CD14-positive monocyte (primary cell): Measurements from ENCODE around the gene XIRP2. TPM values are rescaled to one million over a fixed set of nuclear protein-coding genes. Genes with fewer than 3 reads are reported as not detected.

Experiments
- DNase-seq, 3 donors: peaks; one replicate each; pipeline ENCODE4 v3.0.0-alpha.2; 2011 to 2022
- H2AFZ ChIP-seq: 2 replicates; pipeline ENCODE4 v1.6.0; 2012; ENCODE audit warnings: mild to moderate bottlenecking, low read depth, low read length, inconsistent platforms; ENCODE audit not compliant: insufficient read depth, poor library complexity, severe bottlenecking
- H3K27ac ChIP-seq, 2 donors: 1 replicate in 1 of 2; 2 replicates in 1 of 2; pipeline ENCODE4 v1.5.1; 2012 to 2013; ENCODE audit warnings: low read length in 2 of 2, control low read depth in 1 of 2, inconsistent platforms in 1 of 2, low read depth in 1 of 2, mild to moderate bottlenecking in 1 of 2
- H3K27me3 ChIP-seq, 2 donors: one replicate each; pipeline versions ENCODE4 v1.6.0 to v1.6.1; 2011 to 2013; ENCODE audit warnings: low read length in 2 of 2; ENCODE audit not compliant: control insufficient read depth in 2 of 2, insufficient read depth in 2 of 2
- H3K36me3 ChIP-seq, 2 donors: replicated peaks in 1 of 2; 1 replicate in 1 of 2; 2 replicates in 1 of 2; pipeline versions ENCODE4 v1.5.1 to v1.6.1; 2012 to 2013; ENCODE audit warnings: low read length in 2 of 2, control low read depth in 1 of 2, inconsistent platforms in 1 of 2, mild to moderate bottlenecking in 1 of 2; ENCODE audit not compliant: insufficient read depth in 2 of 2, control insufficient read depth in 1 of 2
- H3K4me1 ChIP-seq, 2 donors: 1 replicate in 1 of 2; 2 replicates in 1 of 2; pipeline versions ENCODE4 v1.5.1 to v1.6.1; 2012 to 2013; ENCODE audit warnings: low read length in 2 of 2, control low read depth in 1 of 2, inconsistent platforms in 1 of 2, mild to moderate bottlenecking in 1 of 2, moderate library complexity in 1 of 2; ENCODE audit not compliant: insufficient read depth in 2 of 2, control insufficient read depth in 1 of 2
- H3K4me2 ChIP-seq: replicated peaks from 2 replicates; pipeline ENCODE3; 2012; ENCODE audit warnings: low read length, moderate library complexity, mild to moderate bottlenecking; ENCODE audit not compliant: poor library complexity, severe bottlenecking; ENCODE audit errors: extremely low read depth
- H3K4me3 ChIP-seq, 3 experiments: fragments of 200-600 bp in 1 of 3; sonication (generic) in 1 of 3; replicated peaks in 1 of 3; 1 replicate in 2 of 3; 2 replicates in 1 of 3; pipeline ENCODE4 v1.5.1; 2011 to 2013; ENCODE audit warnings: low read length in 3 of 3, mild to moderate bottlenecking in 3 of 3, control low read depth in 2 of 3, low read depth in 2 of 3, inconsistent platforms in 1 of 3, moderate library complexity in 1 of 3
- H3K79me2 ChIP-seq: 2 replicates; pipeline ENCODE4 v1.6.0; 2012; ENCODE audit warnings: mild to moderate bottlenecking, control low read depth, inconsistent platforms, low read length, moderate library complexity; ENCODE audit not compliant: insufficient read depth
- H3K9ac ChIP-seq: 2 replicates; pipeline ENCODE4 v1.6.0; 2017; ENCODE audit warnings: low read length, mild to moderate bottlenecking; ENCODE audit not compliant: insufficient read depth, poor library complexity, severe bottlenecking
- H3K9me3 ChIP-seq, 2 donors: replicated peaks in 1 of 2; 1 replicate in 1 of 2; 2 replicates in 1 of 2; pipeline versions ENCODE4 v1.5.1 to v1.6.1; 2012 to 2013; ENCODE audit warnings: low read length in 2 of 2, control low read depth in 1 of 2; ENCODE audit not compliant: control insufficient read depth in 1 of 2, insufficient read depth in 1 of 2
- H4K20me1 ChIP-seq: 2 replicates; pipeline ENCODE4 v1.6.0; 2012; ENCODE audit warnings: mild to moderate bottlenecking, low read length, control low read depth, moderate library complexity; ENCODE audit not compliant: insufficient read depth
- H3K27ac Mint-ChIP-seq, 7 donors: one replicate each; pipeline ENCODE4 v1.8.0; 2020; ENCODE audit warnings: mild to moderate bottlenecking in 7 of 7, mixed read lengths in 7 of 7, moderate library complexity in 6 of 7, inconsistent platforms in 2 of 7
- H3K27me3 Mint-ChIP-seq, 3 donors: one replicate each; pipeline ENCODE4 v1.8.0; 2021 to 2022; ENCODE audit warnings: low read depth in 3 of 3, mild to moderate bottlenecking in 3 of 3, mixed read lengths in 3 of 3, moderate library complexity in 3 of 3, inconsistent platforms in 1 of 3
- H3K36me3 Mint-ChIP-seq, 2 donors: one replicate each; pipeline ENCODE4 v1.8.0; 2020; ENCODE audit warnings: mixed read lengths in 2 of 2, inconsistent platforms in 1 of 2, mild to moderate bottlenecking in 1 of 2
- H3K4me1 Mint-ChIP-seq: one replicate; pipeline ENCODE4 v1.8.0; 2020; ENCODE audit warnings: mild to moderate bottlenecking, mixed read lengths
- H3K4me3 Mint-ChIP-seq, 2 donors: one replicate each; pipeline ENCODE4 v1.8.0; 2020; ENCODE audit warnings: mild to moderate bottlenecking in 2 of 2, mixed read lengths in 2 of 2, moderate library complexity in 1 of 2
- H3K9me3 Mint-ChIP-seq, 7 donors: one replicate each; pipeline ENCODE4 v1.8.0; 2020 to 2022; ENCODE audit warnings: mixed read lengths in 7 of 7, mild to moderate bottlenecking in 6 of 7, moderate library complexity in 6 of 7, inconsistent platforms in 2 of 7
- WGBS: methylation state at CpG from one replicate; pipeline ENCODE4 v1.1.5; 2013; ENCODE audit warnings: missing lambda C conversion rate; ENCODE audit not compliant: insufficient coverage; 5-methylcytosine and 5-hydroxymethylcytosine counted together
- intact Hi-C, 2 donors: fragments of 100-400 bp; cut with micrococcal nuclease; formaldehyde crosslinking; loops; one replicate each; pipeline versions ENCODE4 v1.15.0 to v1.15.1; 2023
- polyA plus RNA-seq, 3 donors: library from polyadenylated mRNA; depleted of rRNA in 1 of 3; unstranded in 2 of 3; stranded (reverse) in 1 of 3; fragments of 300-500 nt in 2 of 3; fragments of >200 nt in 1 of 3; fragmentation: Illumina TruSeq in 2 of 3; gene quantifications; 1 replicate in 2 of 3; 2 replicates in 1 of 3; pipeline ENCODE4 v1.2.3, GENCODE V29; 2012 to 2021
- TF ChIP-seq, protein P1 (sequence below): fragments of 200-600 bp; IDR thresholded peaks from one replicate; pipeline ENCODE4 v1.8.0; 2022; ENCODE audit warnings: antibody characterized with exemption, mild to moderate bottlenecking

The XIRP2 gene
- polyA plus RNA-seq, 3 donors, result not detected

DNA sequence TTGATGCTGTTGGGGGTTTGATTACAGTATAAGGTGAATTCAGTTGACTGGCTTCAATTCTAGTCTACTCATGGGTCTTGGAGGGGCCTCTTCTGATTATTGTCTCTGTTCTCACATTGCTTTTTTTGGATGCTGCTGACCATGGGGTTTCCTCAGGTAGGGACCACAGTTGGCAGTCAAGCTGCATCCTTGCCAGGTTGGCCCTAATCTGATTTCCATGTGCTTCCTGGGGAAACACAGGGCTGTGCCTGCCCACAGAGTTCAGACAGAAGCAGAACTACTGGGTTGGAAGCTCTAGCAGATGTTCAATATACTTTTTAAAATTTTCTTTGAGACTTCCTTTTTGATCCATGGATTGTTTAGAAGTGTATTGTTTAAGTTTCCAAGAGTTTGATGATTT is 227.3 kb downstream of the XIRP2 start:
- TF ChIP-seq, protein P1, sequence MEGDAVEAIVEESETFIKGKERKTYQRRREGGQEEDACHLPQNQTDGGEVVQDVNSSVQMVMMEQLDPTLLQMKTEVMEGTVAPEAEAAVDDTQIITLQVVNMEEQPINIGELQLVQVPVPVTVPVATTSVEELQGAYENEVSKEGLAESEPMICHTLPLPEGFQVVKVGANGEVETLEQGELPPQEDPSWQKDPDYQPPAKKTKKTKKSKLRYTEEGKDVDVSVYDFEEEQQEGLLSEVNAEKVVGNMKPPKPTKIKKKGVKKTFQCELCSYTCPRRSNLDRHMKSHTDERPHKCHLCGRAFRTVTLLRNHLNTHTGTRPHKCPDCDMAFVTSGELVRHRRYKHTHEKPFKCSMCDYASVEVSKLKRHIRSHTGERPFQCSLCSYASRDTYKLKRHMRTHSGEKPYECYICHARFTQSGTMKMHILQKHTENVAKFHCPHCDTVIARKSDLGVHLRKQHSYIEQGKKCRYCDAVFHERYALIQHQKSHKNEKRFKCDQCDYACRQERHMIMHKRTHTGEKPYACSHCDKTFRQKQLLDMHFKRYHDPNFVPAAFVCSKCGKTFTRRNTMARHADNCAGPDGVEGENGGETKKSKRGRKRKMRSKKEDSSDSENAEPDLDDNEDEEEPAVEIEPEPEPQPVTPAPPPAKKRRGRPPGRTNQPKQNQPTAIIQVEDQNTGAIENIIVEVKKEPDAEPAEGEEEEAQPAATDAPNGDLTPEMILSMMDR, result no peak
- Mint-ChIP-seq H3K4me1 (peaks cover 2% of the 10 kb centered on the region), H3K4me3 (no peak overlapping the region), H3K27ac (no peak overlapping the region), H3K9me3 (peaks cover 0 to 3% (median 0%) of the 10 kb centered on the region in 7 donors), H3K36me3 (no peaks in the 10 kb centered on the region), H3K27me3 (peaks cover 0 to 1% (median 0%) of the 10 kb centered on the region in 3 donors)
- no peak overlapping the region for H3K27ac ChIP-seq
- intact Hi-C loops, result no loop called here
- H3K4me1 ChIP-seq, result no peaks in the 10 kb centered on the region
- no peaks in the 10 kb centered on the region for H4K20me1 ChIP-seq
- no peaks in the 10 kb centered on the region for H3K79me2 ChIP-seq
- H3K27me3 ChIP-seq, result no peaks in the 10 kb centered on the region
- H3K9ac ChIP-seq, result no peak overlapping the region
- no peak overlapping the region for H2AFZ ChIP-seq
- no peak for DNase-seq
- no peak overlapping the region for H3K4me3 ChIP-seq
- no peaks in the 10 kb centered on the region for H3K9me3 ChIP-seq
- H3K4me2 ChIP-seq, result no peak overlapping the region
- H3K36me3 ChIP-seq, result no peaks in the 10 kb centered on the region

DNA sequence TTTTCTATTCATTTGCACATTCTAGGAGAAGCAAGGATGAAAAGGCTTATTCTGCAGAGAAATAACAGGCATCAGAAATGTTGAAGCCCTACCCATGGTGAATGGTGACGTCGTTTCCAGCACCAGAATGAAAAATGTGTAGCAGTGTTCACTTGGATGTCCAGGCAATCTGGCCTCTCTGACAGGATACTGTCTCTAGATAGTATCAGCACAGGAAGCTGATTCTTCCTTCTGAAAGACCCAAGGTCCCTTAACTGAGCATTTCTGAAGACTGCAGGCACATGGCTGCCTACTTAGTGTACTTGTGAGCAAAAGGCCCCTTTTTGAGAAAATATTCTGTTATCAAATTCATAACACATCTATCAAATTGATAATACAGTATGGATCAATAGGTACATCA is 234.1 kb downstream of the XIRP2 start:
- Histone ChIP-seq H3K36me3 (no peaks in the 10 kb centered on the region), H3K27me3 (no peaks in the 10 kb centered on the region), H3K27ac (no peak overlapping the region), H2AFZ (no peak overlapping the region), H3K9ac (no peak overlapping the region), H3K9me3 (no peaks in the 10 kb centered on the region), H3K4me3 (no peak overlapping the region), H3K4me2 (no peak overlapping the region), H3K79me2 (no peaks in the 10 kb centered on the region), H3K4me1 (no peaks in the 10 kb centered on the region), H4K20me1 (no peaks in the 10 kb centered on the region)
- WGBS, result 14% methylated on average over 2 of the region's 2 CpGs
- intact Hi-C loops, result no loop called here
- Mint-ChIP-seq H3K4me1 (peaks cover 5% of the 10 kb centered on the region), H3K27me3 (peaks cover 0 to 1% (median 0%) of the 10 kb centered on the region in 3 donors), H3K36me3 (no peaks in the 10 kb centered on the region), H3K9me3 (no peaks in the 10 kb centered on the region), H3K27ac (no peak overlapping the region), H3K4me3 (no peak overlapping the region)
- TF ChIP-seq, protein P1, result no peak
- no peak for DNase-seq
